HL-60 (cell line): ENCODE data around the gene HOXD8.

Experiments used
- POLR2AphosphoS5 ChIP-seq: IDR thresholded peaks from 2 replicates; pipeline ENCODE4 v1.6.1; 2012; ENCODE audit warnings: low read depth
- TF ChIP-seq, protein P1 (sequence below): IDR thresholded peaks from 2 replicates; pipeline ENCODE4 v1.6.1; 2012; ENCODE audit warnings: low read depth; ENCODE audit not compliant: insufficient replicate concordance
- TF ChIP-seq, protein P2 (sequence below): IDR thresholded peaks from one replicate; pipeline ENCODE4 v1.5.1; 2011; ENCODE audit warnings: low read length, control low read depth, inconsistent platforms; ENCODE audit not compliant: insufficient read depth

DNA sequence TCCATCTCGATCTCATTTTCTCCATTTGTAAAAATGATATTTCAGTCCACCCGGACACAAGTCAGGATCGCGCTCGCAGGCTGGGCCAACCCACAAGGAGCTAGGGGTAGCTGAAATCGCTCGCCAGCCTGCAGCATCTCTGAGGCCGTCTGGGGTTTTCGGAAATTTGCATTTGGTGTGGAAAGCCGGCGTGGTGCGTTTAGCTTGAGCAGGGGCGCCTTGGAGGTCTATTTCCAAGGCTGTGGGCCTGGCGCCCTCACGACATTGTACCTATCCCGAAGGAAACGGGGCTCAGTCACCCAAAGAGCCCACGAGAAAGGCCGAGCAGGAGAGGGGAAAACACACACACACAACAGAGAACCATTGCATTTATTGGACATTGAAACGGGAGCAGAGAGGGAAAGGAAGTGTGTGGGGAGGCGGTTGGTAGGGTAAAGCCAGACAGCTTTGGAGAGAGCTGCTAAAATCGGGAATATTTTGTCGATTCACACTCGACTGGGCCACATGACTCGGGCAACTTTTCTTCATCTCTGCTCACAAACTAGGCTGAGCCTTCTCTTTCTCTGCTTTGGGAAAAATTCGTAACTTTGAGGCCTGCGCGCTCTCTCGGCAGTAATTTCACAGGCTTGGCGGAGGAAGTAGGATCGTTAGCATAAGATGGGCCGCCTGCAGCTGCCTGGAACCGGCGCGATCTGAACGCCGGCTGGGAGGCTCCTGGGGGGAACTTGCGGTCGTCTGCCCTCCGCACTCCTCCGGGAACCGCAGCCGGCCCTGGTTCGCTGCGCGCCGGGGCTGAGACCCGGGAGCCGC lies 1.1 kb upstream of the HOXD8 start:
- TF ChIP-seq, protein P1, sequence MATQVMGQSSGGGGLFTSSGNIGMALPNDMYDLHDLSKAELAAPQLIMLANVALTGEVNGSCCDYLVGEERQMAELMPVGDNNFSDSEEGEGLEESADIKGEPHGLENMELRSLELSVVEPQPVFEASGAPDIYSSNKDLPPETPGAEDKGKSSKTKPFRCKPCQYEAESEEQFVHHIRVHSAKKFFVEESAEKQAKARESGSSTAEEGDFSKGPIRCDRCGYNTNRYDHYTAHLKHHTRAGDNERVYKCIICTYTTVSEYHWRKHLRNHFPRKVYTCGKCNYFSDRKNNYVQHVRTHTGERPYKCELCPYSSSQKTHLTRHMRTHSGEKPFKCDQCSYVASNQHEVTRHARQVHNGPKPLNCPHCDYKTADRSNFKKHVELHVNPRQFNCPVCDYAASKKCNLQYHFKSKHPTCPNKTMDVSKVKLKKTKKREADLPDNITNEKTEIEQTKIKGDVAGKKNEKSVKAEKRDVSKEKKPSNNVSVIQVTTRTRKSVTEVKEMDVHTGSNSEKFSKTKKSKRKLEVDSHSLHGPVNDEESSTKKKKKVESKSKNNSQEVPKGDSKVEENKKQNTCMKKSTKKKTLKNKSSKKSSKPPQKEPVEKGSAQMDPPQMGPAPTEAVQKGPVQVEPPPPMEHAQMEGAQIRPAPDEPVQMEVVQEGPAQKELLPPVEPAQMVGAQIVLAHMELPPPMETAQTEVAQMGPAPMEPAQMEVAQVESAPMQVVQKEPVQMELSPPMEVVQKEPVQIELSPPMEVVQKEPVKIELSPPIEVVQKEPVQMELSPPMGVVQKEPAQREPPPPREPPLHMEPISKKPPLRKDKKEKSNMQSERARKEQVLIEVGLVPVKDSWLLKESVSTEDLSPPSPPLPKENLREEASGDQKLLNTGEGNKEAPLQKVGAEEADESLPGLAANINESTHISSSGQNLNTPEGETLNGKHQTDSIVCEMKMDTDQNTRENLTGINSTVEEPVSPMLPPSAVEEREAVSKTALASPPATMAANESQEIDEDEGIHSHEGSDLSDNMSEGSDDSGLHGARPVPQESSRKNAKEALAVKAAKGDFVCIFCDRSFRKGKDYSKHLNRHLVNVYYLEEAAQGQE, result no peak
- TF ChIP-seq, protein P2, sequence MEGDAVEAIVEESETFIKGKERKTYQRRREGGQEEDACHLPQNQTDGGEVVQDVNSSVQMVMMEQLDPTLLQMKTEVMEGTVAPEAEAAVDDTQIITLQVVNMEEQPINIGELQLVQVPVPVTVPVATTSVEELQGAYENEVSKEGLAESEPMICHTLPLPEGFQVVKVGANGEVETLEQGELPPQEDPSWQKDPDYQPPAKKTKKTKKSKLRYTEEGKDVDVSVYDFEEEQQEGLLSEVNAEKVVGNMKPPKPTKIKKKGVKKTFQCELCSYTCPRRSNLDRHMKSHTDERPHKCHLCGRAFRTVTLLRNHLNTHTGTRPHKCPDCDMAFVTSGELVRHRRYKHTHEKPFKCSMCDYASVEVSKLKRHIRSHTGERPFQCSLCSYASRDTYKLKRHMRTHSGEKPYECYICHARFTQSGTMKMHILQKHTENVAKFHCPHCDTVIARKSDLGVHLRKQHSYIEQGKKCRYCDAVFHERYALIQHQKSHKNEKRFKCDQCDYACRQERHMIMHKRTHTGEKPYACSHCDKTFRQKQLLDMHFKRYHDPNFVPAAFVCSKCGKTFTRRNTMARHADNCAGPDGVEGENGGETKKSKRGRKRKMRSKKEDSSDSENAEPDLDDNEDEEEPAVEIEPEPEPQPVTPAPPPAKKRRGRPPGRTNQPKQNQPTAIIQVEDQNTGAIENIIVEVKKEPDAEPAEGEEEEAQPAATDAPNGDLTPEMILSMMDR, result no peak
- no peak for TF ChIP-seq POLR2AphosphoS5
